Activated CD8-positive, alpha-beta memory T cell treated with anti-CD3 and anti-CD28 coated beads for 1 hour (primary cell): ENCODE results near the gene MYH16.
"Not testable (repeated sequence)": the region's sequence is repeated elsewhere in the genome, so short reads cannot be mapped to it uniquely, and the experiment has no call there.

Experiments
- DNase-seq, 2 donors: peaks; one replicate each; pipeline ENCODE4 v3.0.0-alpha.2; 2020; ENCODE audit warnings: low read depth in 1 of 2; ENCODE audit errors: extremely low read depth in 1 of 2

MYH16 gene

GRCh38 chr7:99257675-99258074 lies 15.0 kb upstream of the MYH16 start:
- no peak for DNase-seq

- no peak for DNase-seq
Observed at GRCh38 chr7:99258501-99258900, 14.1 kb upstream of the MYH16 start.

- DNase-seq, result no peak
Observed at GRCh38 chr7:99260395-99260794, 12.2 kb upstream of the MYH16 start.

GRCh38 chr7:99261646-99262045 lies 11.0 kb upstream of the MYH16 start:
- DNase-seq, result no peak

GRCh38 chr7:99265848-99266480 lies 6.7 kb upstream of the MYH16 start:
- DNase-seq, result no peak

- no peak for DNase-seq
Observed at GRCh38 chr7:99267481-99267840, 5.2 kb upstream of the MYH16 start.

- no peak for DNase-seq
Observed at GRCh38 chr7:99267841-99268576, 4.6 kb upstream of the MYH16 start.

- no peak for DNase-seq
Observed at GRCh38 chr7:99268577-99268908, 4.1 kb upstream of the MYH16 start.

- no peak for DNase-seq
Observed at GRCh38 chr7:99270702-99271101, 1.9 kb upstream of the MYH16 start.

- not testable (repeated sequence) for DNase-seq
Observed at GRCh38 chr7:99273561-99273960, 922 bp downstream of the MYH16 start.

- not testable (repeated sequence) for DNase-seq
Observed at GRCh38 chr7:99274908-99275307, 2.3 kb downstream of the MYH16 start.

- DNase-seq, result no peak
Observed at GRCh38 chr7:99275496-99275895, 2.9 kb downstream of the MYH16 start.

GRCh38 chr7:99278180-99278579 lies 5.5 kb downstream of the MYH16 start:
- DNase-seq, result no peak

- not testable (repeated sequence) for DNase-seq
Observed at GRCh38 chr7:99284165-99284564, 11.5 kb downstream of the MYH16 start.

- DNase-seq, result no peak
Observed at GRCh38 chr7:99287779-99288534, 15.3 kb downstream of the MYH16 start.

- DNase-seq, result no peak
Observed at GRCh38 chr7:99289185-99289584, 16.5 kb downstream of the MYH16 start.

- not testable (repeated sequence) for DNase-seq
Observed at GRCh38 chr7:99290148-99290547, 17.5 kb downstream of the MYH16 start.

GRCh38 chr7:99290980-99291607 lies 18.5 kb downstream of the MYH16 start:
- no peak for DNase-seq

GRCh38 chr7:99292127-99292526 lies 19.5 kb downstream of the MYH16 start:
- DNase-seq, result no peak

- DNase-seq, result no peak
Observed at GRCh38 chr7:99293167-99293566, 20.5 kb downstream of the MYH16 start.

GRCh38 chr7:99293650-99294049 lies 21.0 kb downstream of the MYH16 start:
- no peak for DNase-seq

- no peak for DNase-seq
Observed at GRCh38 chr7:99296471-99296870, 23.8 kb downstream of the MYH16 start.
